HG02852 (cell line): ENCODE results near the gene TPI1.

Experiments used
- ATAC-seq: cut with Tn5 transposase; IDR thresholded peaks from one replicate; pipeline ENCODE4 v1.9.1; 2021; ENCODE audit warnings: mild to moderate bottlenecking, moderate library complexity; ENCODE audit not compliant: unreplicated experiment

TPI1 gene

GRCh38 chr12:6914947-6915788 lies 47.8 kb downstream of the TPI1 start:
- ATAC-seq = no peak

- no peak for ATAC-seq
These were observed 48.5 kb downstream of the TPI1 start for GRCh38 chr12:6915789-6916285.

- ATAC-seq = no peak
These were observed 49.3 kb downstream of the TPI1 start for GRCh38 chr12:6916426-6917200.

- ATAC-seq = no peak
These were observed 50.3 kb downstream of the TPI1 start for GRCh38 chr12:6917491-6918231.

GRCh38 chr12:6919588-6919987 lies 52.3 kb downstream of the TPI1 start:
- no peak for ATAC-seq
